Cerebellar cortex (tissue), 1 donor: ENCODE data around the gene MARK1.
A peak's percentile ranks its signal among the peaks of the same experiment; 100 is the strongest.

ENCODE experiments used
- DNase-seq: peaks from one replicate; pipeline ENCODE4 v3.0.0-alpha.2; 2015; ENCODE audit warnings: low spot score

MARK1 gene

GRCh38 chr1:220527908-220528678 lies at the start of gene MARK1:
Gene MARK1, plus strand, starts transcription at chr1:220528136. Its CDS starts 687 bp downstream, at chr1:220528823.
- peak; percentile 86 for DNase-seq

- no peak for DNase-seq
These were observed 44.2 kb upstream of the MARK1 start for GRCh38 chr1:220483700-220484099.

- DNase-seq = no peak
These were observed 43.8 kb upstream of the MARK1 start for GRCh38 chr1:220484135-220484534.

GRCh38 chr1:220485131-220485530 lies 42.8 kb upstream of the MARK1 start:
- DNase-seq = no peak

GRCh38 chr1:220485791-220486190 lies 42.1 kb upstream of the MARK1 start:
- no peak for DNase-seq

GRCh38 chr1:220487297-220487820 lies 40.6 kb upstream of the MARK1 start:
- no peak for DNase-seq

GRCh38 chr1:220491891-220492290 lies 36.0 kb upstream of the MARK1 start:
- no peak for DNase-seq

GRCh38 chr1:220497220-220497947 lies 30.6 kb upstream of the MARK1 start:
- DNase-seq = no peak

GRCh38 chr1:220498188-220498587 lies 29.7 kb upstream of the MARK1 start:
- DNase-seq = no peak

- no peak for DNase-seq
These were observed 27.6 kb upstream of the MARK1 start for GRCh38 chr1:220500372-220500771.

GRCh38 chr1:220504329-220504728 lies 23.6 kb upstream of the MARK1 start:
- no peak for DNase-seq

GRCh38 chr1:220507085-220507484 lies 20.9 kb upstream of the MARK1 start:
- no peak for DNase-seq

GRCh38 chr1:220511179-220511578 lies 16.8 kb upstream of the MARK1 start:
- no peak for DNase-seq

GRCh38 chr1:220511785-220512184 lies 16.2 kb upstream of the MARK1 start:
- DNase-seq = no peak

- no peak for DNase-seq
These were observed 14.1 kb upstream of the MARK1 start for GRCh38 chr1:220513834-220514233.

- no peak for DNase-seq
These were observed 13.7 kb upstream of the MARK1 start for GRCh38 chr1:220514256-220514655.

- DNase-seq = no peak
These were observed 11.8 kb upstream of the MARK1 start for GRCh38 chr1:220516014-220516721.

GRCh38 chr1:220516722-220517042 lies 11.3 kb upstream of the MARK1 start:
- DNase-seq = no peak

- no peak for DNase-seq
These were observed 6.2 kb upstream of the MARK1 start for GRCh38 chr1:220521778-220522177.

- DNase-seq = no peak
These were observed 1.6 kb upstream of the MARK1 start for GRCh38 chr1:220526294-220526693.

- DNase-seq = peak; percentile 84
These were observed 543 bp upstream of the MARK1 start for GRCh38 chr1:220527279-220527907.
